HG03135 (cell line): ENCODE data around the gene IL37.
"Not testable (repeated sequence)": the region's sequence is repeated elsewhere in the genome, so short reads cannot be mapped to it uniquely, and the experiment has no call there.

Experiments
- ATAC-seq: cut with Tn5 transposase; IDR thresholded peaks from one replicate; pipeline ENCODE4 v1.9.1; 2021; ENCODE audit warnings: mild to moderate bottlenecking, moderate library complexity; ENCODE audit not compliant: unreplicated experiment

The IL37 gene

GRCh38 chr2:112920923-112921532 lies 10.1 kb downstream of the IL37 start:
- ATAC-seq: no peak

- no peak for ATAC-seq
Measured at GRCh38 chr2:112921982-112922381, 11.0 kb downstream of the IL37 start.

DNA sequence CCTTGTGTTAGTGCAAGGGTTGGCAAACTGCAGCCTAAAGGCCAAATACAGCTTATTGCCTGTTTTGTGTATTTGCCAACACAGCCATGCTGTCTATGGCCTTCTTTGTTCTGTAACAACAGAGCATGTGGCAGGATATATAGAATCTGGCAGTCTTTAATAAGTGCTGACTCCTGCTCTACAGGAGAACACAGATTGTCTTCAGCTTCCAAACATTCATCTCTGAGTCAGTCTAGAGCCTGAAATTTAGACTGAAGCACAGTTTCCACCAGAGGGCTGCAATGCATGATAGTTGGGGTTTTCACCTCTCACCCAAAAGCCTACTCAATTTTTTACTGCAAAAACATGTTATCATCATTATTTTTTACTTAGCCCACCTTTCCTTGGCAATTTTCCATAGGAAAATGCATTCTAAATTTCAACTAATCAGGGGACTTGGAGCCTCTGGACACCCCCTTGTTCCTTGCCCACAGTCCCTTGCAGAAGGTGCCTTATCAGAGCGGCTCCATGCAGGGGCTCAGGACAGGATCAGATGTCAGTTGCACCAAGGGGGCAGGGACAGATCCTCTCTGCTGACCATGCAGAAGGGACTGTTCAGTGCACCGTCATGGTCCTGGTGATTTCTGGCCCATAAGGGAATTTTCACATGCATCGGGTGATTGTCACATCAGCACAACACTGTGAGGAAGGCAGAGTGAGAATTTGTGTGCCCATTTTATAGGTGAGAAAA lies 12.4 kb downstream of the IL37 start:
- ATAC-seq: no peak

- ATAC-seq: no peak
Measured at GRCh38 chr2:112923967-112924338, 13.0 kb downstream of the IL37 start.

GRCh38 chr2:112924360-112924759 lies 13.4 kb downstream of the IL37 start:
- no peak for ATAC-seq

DNA sequence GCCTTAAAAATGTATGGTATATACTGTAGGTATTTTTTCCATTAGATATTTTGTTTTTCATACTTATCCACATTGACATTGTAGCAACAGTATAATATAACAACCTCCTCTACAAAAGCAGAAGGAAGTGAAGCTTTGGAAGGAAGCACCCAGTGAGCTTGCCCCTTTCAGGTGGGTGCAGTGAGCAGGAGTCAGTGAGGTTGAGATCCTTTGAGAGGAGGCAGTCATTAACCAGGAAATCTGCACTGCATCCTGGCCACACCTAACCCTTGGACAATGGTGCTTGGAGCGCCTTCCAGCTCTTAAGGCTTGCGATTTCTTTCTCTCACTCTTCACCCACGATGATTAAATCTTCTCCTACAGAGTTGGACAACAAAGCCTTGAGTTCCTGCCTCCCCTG lies 13.9 kb downstream of the IL37 start:
- no peak for ATAC-seq

GRCh38 chr2:112926707-112927106 lies 15.7 kb downstream of the IL37 start:
- ATAC-seq: no peak

DNA sequence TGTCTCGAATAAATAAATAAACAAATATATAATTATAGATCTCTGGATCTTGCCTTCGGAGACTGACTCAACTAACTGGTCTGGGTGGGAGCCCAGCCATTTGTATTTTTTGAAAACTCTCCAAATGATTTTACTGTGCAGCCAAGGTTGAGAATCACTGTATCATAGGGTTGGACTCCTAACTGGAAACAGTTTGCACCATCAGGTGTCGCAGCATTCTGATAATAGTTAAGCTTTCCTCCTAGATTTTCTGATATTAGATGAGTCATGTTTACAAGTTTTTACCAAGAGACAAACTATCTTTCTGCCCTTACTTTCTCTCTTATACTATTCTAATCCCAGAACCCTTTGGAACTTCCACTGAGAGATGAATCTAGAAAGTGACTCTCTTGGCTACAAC lies 16.8 kb downstream of the IL37 start:
- ATAC-seq: no peak

DNA sequence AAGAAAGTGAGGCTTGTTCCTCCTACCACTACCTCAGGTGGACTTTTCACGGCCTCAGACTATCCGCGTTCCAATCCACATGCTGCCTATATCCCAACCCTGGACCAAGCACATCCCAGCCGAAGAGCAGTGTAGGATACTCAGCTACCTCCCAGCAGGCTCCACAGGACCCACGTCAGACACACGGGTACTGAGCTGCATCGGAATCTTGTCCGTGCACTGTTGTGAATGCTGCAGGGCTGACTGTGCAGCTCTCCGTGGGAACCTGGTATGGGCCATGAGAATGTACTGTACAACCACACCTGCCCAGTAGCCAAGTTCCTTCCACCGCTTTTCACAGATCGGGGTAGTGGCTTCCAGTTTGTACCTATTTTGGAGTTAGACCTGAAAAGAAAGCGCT lies 22.3 kb downstream of the IL37 start:
- no peak for ATAC-seq

DNA sequence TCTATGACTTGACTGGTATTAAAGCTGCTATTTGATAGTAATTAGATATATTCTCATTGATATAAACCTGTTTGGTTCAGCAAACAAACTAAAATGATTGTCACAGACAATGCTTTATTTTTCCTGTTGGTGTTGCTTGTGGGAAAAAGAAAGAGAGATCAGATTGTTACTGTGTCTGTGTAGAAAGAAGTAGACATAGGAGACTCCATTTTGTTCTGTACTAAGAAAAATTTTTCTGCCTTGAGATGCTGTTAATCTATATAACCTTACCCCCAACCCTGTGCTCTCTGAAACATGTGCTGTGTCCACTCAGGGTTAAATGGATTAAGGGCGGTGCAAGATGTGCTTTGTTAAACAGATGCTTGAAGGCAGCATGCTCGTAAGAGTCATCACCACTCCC lies 23.2 kb downstream of the IL37 start:
- ATAC-seq: not testable (repeated sequence)

- no peak for ATAC-seq
Measured at GRCh38 chr2:112936927-112937232, 25.9 kb downstream of the IL37 start.

DNA sequence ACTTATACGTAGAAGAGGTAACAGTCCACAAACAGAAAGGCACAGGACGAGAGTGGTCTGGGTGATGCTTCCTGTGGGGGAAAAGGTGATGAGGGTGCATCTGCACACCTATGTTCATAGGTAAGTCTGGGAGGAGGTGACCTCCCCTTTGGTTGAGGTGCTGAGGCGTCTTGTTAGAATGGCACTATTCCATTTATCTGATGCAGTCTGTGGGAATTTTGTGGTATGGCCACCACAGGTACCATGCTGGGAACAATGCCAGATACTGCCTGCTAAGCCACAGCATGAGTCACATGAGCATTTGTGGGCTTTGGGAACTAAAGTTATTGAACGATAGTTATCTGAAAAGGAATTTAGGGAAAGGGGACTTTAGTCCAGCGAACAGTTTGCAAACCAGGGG lies 27.9 kb downstream of the IL37 start:
- no peak for ATAC-seq

GRCh38 chr2:112939425-112939824 lies 28.5 kb downstream of the IL37 start:
- no peak for ATAC-seq

DNA sequence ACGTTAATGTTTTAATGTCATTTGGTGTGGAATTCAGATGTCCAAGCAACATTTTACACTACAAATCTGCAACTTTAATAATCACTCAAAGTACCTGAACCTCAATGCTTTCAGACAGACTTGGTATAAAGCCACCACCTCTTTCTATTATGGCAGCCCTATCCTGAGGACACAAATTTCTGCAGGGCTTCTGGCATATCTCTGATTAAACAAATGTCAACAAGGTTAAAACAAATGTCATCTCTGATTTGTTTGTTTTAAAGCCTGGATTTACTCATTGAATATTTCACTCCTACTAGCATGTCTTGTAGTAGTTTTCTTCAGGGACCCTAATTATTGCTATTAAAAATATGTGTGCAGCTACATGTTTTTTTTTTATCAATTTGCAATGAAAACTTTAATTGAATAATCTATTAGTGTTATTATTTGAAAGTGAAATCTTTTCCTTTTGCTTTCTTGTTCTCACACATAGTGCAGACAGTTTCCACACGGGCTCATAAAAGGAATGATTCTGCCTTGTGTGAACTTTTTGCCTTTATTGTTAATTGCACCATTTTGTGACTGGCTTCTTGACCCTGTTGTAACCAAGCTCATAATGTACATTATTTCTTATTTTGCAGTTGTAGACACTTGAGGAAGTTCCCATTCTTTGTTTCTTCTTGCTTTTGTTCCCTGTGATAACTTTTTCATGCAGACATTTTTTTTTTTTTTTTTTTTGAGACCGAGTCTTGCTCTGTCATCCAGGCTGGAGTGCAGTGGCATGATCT lies 30.1 kb downstream of the IL37 start:
- no peak for ATAC-seq

DNA sequence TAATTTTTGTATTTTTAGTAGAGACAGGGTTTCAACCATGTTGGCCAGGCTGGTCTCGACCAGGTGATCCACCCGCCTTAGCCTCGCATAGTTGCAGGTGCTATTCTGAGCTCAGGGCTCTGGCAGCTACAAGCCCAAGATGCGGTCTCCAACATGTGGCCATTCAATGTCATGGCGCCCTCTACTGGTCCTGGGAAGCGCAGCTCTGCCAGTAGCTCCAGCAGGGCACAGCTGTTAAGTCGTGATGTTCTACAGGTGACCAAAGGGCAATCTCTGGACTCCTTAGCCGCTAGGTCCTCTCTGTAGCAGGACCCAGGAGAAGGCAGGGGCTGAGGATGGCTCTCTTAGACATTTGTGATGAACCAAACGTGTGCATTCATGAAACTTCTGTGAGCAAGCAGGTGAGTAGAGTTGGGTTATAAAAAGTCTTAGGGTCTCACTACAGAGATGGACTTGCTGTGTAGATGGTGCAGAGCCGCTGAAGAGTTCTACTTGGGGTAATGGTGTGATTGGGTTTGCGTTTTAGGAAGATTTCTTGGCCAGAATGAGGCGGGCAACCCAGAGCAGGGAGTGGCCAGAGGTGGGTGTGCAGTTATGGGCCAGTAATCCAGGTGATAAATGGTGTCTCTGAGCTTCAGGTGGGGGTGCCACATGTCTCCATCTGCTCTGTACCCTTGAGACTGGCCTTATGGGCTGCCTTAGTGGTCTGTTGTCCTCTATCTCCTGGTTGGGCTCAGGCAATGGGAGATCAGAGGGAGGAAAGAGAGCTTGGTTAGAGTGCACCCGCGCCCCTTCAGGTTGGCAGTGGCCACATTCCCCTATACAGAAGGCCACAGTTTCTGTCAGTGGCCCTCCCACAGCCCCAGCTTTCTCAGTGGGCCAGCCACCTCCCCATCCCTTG lies 31.0 kb downstream of the IL37 start:
- ATAC-seq: peak; percentile 90

- no peak for ATAC-seq
Measured at GRCh38 chr2:112942654-112943002, 31.7 kb downstream of the IL37 start.

DNA sequence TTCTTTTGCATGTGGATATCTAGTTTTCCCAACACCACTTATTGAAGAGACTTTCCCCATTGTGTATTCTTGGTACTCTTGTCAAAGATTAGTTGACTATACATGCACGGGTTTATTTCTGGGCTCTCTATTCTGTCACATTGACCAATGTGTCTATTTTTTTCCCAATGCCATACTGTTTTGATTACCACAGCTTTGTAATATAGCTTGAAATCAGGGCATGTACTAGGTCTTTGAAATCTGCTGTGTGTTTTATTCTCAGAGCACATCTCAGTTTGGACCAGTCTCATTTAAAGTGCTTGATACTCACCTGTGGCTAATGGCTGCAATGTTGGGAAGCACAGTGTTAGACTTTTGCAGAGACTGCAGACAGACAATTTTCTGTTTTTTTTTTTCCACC lies 34.0 kb downstream of the IL37 start:
- no peak for ATAC-seq

DNA sequence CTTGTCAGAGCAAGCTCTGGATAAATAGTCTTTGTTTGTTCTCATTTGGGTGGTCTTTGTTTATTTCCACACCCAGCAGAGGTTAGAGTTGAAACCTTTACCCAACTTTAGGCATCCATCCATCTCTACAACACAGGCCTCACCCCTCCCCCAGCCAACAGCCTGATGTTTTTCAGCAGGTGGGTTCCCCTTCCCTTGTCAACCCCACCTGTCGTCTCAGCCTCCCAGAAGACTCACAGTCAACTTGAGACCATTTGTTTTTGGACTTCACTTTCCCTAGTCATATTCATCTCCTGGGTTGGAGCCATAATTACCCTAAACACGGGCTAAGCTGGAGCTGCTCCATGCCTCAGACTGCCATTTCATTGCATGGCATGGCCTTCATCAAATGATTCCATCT lies 35.1 kb downstream of the IL37 start:
- no peak for ATAC-seq

DNA sequence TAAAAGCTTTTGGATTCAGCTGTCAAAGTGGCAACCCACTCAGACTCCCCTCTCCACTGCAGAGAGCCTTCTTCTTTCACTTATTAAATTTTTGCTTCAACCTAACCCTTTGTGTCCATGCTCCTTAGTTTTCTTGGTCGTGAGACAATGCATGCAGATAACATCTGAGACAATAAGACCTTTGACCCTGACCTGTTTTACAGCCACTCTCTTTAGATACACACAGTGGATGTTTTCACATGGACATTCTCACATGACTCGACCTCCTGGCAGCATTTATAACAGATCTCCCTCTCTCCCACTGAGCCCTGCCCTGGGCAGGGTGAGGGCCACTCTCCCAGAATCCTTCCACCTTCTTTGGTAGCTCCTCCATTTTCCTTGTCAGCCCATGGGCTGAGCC lies 36.4 kb downstream of the IL37 start:
- ATAC-seq: no peak

GRCh38 chr2:112949456-112949855 lies 38.5 kb downstream of the IL37 start:
- ATAC-seq: no peak

DNA sequence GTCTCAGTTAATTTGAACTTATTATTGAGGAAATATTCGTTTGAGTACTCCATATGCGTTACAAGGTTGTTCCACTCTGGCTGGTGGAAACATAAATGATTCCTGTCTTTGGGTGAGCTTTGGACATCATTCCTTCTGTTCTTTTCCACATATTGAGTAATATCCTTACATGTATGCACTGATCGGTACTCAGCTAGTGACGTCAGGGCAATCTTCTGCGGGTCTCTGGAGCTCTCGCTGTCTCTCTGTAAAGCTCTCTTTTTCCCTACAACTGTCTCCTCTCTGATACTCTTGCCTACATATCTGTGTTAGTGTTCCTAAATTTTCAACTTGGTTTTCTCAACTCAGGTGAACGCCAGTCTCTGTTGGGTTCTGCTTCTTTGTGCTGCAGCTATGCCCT lies 43.4 kb downstream of the IL37 start:
- no peak for ATAC-seq
